Right lobe of liver (tissue), 6 donors: ENCODE data around the gene TM4SF18. TPM values are rescaled to one million over a fixed set of nuclear protein-coding genes. Genes with fewer than 3 reads are reported as not detected.
A peak's percentile ranks its signal among the peaks of the same experiment; 100 is the strongest.

ENCODE experiments used
- ATAC-seq, 4 donors: fragments of 200-7000 bp; cut with Tn5 transposase; one replicate each; pipeline ENCODE4 v1.9.1; 2020; ENCODE audit warnings: mild to moderate bottlenecking in 4 of 4, moderate library complexity in 4 of 4
- DNase-seq, 3 donors: peaks; one replicate each; pipeline ENCODE4 v3.0.0-alpha.2; 2020
- H3K27ac ChIP-seq, 3 donors: fragments of 200-600 bp; one replicate each; pipeline ENCODE4 v1.8.0; 2022
- H3K27me3 ChIP-seq, 2 donors: fragments of 200-600 bp; one replicate each; pipeline ENCODE4 v1.8.0; 2022
- H3K36me3 ChIP-seq, 4 donors: fragments of 200-600 bp; sonication (generic) in 1 of 4; one replicate each; pipeline versions ENCODE4 v1.5.1 to v1.8.0; 2017 to 2022; ENCODE audit warnings: control low read depth in 1 of 4
- H3K4me1 ChIP-seq, 4 donors: fragments of 200-600 bp; sonication (generic) in 1 of 4; one replicate each; pipeline versions ENCODE4 v1.5.1 to v1.8.0; 2017 to 2022; ENCODE audit warnings: control low read depth in 1 of 4
- H3K4me3 ChIP-seq, 3 donors: fragments of 200-600 bp; one replicate each; pipeline ENCODE4 v1.8.0; 2022
- H3K9me3 ChIP-seq, 4 donors: fragments of 200-600 bp; sonication (generic) in 1 of 4; one replicate each; pipeline versions ENCODE4 v1.5.1 to v1.8.0; 2017 to 2022; ENCODE audit warnings: control low read depth in 1 of 4
- POLR2A ChIP-seq: fragments of 450-650 bp; IDR thresholded peaks from one replicate; pipeline ENCODE4 v1.6.1; 2017; ENCODE audit warnings: antibody characterized with exemption, mild to moderate bottlenecking
- whole genome bisulfite sequencing: methylation state at CpG from one replicate; pipeline ENCODE4 v1.1.6; 2018; ENCODE audit warnings: low coverage, low lambda C conversion rate; ENCODE audit not compliant: insufficient coverage; ENCODE audit errors: missing lambda C conversion rate; 5-methylcytosine and 5-hydroxymethylcytosine counted together
- intact Hi-C, 2 donors: fragments of 100-400 bp; cut with DNase I; formaldehyde crosslinking; loops; one replicate each; pipeline versions ENCODE4 v1.11.2 to v1.14.1; 2022
- total RNA-seq, 6 experiments: library from RNA; depleted of rRNA in 2 of 6; stranded (reverse); fragments of >200 nt in 2 of 6; fragmentation: NEBNext Ultra II Directional in 3 of 6; extraction: Animal tissue kit (Norgen Biotek cat#: 25700) in 3 of 6; gene quantifications; one replicate each; pipeline versions ENCODE4 v1.1.0 to v1.2.4, GENCODE V29; 2016 to 2023
- TF ChIP-seq, protein P1 (sequence below), 4 donors: fragments of 200-600 bp in 3 of 4; fragments of 450-650 bp in 1 of 4; IDR thresholded peaks; one replicate each; pipeline versions ENCODE4 v1.5.1 to v1.8.0; 2016 to 2022; ENCODE audit warnings: antibody characterized with exemption in 4 of 4, mild to moderate bottlenecking in 2 of 4
- donor health status: DM: no; HTN: yes; CAD: no.
- donor health status: DM: no; HTN: no; CAD: no.
- donor health status: DM: no; HTN: no; CAD: no.
- donor health status: DM: no; HTN: yes; CAD: no.
- donor health status: DM: no; HTN: yes; CAD: no.

Gene TM4SF18
- total RNA-seq, 6 experiments from 2014 or later = 1.8 to 4.6 (median 3.1) TPM

DNA sequence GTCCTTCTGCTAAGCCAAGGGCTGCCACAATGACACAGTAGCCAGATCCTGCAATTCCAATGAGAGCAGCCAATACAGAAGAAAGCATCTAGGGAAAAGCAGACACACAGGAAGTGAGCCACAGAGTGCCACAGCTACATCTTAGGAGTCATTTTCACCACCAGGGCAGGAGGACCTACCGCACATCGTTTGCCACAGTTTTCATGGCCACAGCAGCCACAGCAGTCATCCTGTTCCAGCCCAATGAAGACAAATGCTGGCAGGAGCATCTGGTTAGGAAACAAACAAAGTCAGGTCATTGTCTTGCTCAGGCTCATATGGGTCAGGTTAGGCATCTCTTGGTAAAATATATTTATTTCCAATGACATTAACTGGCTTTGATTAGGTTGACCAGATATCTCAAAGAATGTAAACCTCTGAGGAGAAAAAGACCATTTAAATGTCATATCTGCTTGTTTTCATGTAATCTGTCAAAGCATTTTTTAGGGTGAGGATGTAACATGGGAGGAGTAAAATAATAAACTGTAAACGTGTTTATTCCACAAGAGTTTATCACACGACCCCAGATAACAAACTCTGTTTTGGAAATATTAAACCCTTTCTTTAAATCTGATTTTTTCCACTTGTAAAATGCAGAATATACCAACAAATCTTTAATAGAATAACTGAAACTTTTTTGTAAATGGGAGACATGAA lies 42.2 kb upstream of the TM4SF18 start:
- intact Hi-C loops = no loop called here
- Histone ChIP-seq H3K27me3 (no peaks in the 10 kb centered on the region), H3K27ac (peak overlapping the region; percentile 60 to 67 (median 62)), H3K36me3 (no peaks in the 10 kb centered on the region), H3K4me1 (peaks cover 0 to 70% (median 16%) of the 10 kb centered on the region in 4 donors), H3K4me3 (peak overlapping the region; percentile 26 to 49 (median 33)), H3K9me3 (no peaks in the 10 kb centered on the region)
- TF ChIP-seq, protein P1, sequence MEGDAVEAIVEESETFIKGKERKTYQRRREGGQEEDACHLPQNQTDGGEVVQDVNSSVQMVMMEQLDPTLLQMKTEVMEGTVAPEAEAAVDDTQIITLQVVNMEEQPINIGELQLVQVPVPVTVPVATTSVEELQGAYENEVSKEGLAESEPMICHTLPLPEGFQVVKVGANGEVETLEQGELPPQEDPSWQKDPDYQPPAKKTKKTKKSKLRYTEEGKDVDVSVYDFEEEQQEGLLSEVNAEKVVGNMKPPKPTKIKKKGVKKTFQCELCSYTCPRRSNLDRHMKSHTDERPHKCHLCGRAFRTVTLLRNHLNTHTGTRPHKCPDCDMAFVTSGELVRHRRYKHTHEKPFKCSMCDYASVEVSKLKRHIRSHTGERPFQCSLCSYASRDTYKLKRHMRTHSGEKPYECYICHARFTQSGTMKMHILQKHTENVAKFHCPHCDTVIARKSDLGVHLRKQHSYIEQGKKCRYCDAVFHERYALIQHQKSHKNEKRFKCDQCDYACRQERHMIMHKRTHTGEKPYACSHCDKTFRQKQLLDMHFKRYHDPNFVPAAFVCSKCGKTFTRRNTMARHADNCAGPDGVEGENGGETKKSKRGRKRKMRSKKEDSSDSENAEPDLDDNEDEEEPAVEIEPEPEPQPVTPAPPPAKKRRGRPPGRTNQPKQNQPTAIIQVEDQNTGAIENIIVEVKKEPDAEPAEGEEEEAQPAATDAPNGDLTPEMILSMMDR (IDR thresholded peaks at IDR 0.05) = no peak
- no peak for TF ChIP-seq POLR2A
- ATAC-seq (peak in 3 of 4 donors; percentile 3 to 37 (median 12)), DNase-seq (no peak)
- WGBS = 39% methylated on average over 2 of the region's 4 CpGs

DNA sequence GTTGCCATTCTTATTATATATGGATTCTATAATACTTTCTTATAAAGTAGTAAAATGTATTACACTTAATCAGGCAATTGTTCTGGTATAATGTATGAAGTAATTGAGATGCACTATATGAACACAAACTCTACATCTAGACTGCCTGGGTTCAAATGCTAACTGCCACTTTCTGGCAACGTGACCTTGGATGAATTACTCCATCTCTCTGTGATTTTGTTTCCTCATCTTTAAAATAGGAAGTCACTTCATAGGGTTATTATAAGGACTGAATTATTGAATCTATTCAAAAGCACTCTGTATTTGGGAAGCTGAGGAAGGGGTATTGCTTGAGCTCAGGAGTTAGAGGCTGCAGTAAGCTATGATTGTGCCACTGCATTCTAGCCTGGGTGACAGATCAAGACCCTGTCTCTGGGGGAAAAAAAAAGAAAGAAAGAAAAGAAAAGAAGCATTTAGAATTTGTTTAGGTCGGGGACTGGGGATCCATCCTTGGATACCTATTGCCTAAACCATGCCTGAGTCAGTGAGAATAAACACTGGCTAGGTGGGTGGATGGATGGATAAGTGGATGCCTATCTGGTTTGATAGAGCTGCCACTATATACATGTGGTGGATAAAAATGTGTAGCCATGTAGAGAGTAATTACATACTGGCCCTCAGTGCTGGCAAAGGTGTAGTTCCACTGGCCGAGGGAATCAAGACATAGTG lies 41.5 kb upstream of the TM4SF18 start:
- no peaks in the 10 kb centered on the region for H3K36me3 ChIP-seq
- H3K4me3 ChIP-seq = peak overlapping the region; percentile 3 to 49 (median 26)
- H3K4me1 ChIP-seq = peaks cover 0 to 77% (median 16%) of the 10 kb centered on the region in 4 donors
- ATAC-seq = no peak
- H3K27ac ChIP-seq = peak overlapping the region; percentile 3 to 62 (median 60)
- WGBS = 66% methylated on average over 2 of the region's 3 CpGs
- intact Hi-C loops = no loop called here
- no peaks in the 10 kb centered on the region for H3K9me3 ChIP-seq
- no peak for TF ChIP-seq POLR2A
- TF ChIP-seq, protein P1 (IDR thresholded peaks at IDR 0.05) = no peak
- no peak for DNase-seq
- H3K27me3 ChIP-seq = no peaks in the 10 kb centered on the region

DNA sequence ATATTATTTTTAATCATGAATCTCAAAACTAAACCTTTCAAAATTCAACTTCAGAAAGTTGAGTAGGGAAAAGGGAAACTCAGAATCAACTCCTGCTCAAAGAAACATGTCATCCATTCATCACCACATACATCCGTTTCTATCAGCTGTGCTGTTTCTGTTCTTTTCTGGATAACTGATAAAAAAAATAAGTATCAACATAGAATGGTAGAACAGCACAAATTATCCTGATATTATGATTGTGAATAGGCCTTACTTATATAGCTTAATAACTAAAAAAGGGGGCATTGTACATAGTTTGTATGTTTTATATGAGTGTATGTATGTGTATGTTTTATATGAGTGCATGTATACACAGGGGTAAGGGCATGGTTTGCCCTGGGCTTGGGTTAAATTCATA lies 41.0 kb upstream of the TM4SF18 start:
- no peaks in the 10 kb centered on the region for H3K27me3 ChIP-seq
- H3K4me1 ChIP-seq = peaks cover 0 to 83% (median 16%) of the 10 kb centered on the region in 4 donors
- peak overlapping the region in 1 of 3 donors; percentile 2 for H3K4me3 ChIP-seq
- no peak for ATAC-seq
- WGBS = 44% methylated on average over 1 of the region's 1 CpG
- no peak for TF ChIP-seq POLR2A
- TF ChIP-seq, protein P1 (IDR thresholded peaks at IDR 0.05) = no peak
- intact Hi-C loops = no loop called here
- DNase-seq = no peak
- H3K36me3 ChIP-seq = no peaks in the 10 kb centered on the region
- peak overlapping the region in 2 of 3 donors; percentile 3 to 60 for H3K27ac ChIP-seq
- H3K9me3 ChIP-seq = no peaks in the 10 kb centered on the region

DNA sequence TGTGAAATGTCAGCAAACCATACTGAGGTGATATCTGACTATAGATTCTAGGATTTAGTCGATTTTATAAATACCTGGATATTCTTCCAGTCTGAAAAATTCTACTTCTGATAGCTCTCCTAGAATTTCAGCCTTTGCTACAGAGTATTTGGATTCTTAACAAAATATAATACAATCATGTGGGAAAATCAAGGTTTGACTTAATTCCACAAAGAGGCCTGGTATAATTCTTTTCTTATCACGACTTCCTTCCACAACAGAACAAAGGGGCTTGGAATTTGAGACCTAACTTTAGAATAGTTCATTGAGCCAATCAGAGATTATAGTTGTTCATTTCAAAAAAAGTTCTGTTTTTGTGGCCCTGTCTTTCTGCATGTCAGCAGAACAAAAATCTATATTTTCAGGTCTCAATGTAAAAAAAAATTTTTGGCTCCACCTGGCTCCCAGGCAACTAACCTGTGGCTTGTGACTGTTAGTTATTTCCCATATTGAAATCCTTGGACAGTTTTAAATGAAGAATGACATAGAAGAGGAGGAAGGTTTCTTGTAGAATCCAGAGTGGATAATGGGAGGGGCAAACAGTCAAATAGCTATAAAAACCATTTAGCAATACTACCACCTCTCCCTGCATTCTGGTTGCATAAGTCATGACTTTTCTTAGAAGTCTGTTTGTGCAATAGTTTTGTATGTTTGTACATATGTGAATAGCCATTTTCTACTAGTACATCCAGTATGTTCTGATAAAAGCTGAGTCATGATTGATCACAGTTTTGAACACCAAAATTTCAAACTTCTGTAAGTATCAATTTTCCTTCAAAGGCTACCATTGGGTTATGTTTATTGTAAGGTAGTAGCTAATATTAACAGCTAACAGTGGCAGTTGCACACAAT lies 40.0 kb upstream of the TM4SF18 start:
- Histone ChIP-seq H3K27me3 (no peaks in the 10 kb centered on the region), H3K9me3 (no peaks in the 10 kb centered on the region), H3K4me1 (peaks cover 0 to 84% (median 14%) of the 10 kb centered on the region in 4 donors), H3K27ac (peak overlapping the region; percentile 1 to 65 (median 8)), H3K4me3 (peak overlapping the region in 1 of 3 donors; percentile 8), H3K36me3 (no peaks in the 10 kb centered on the region)
- DNase-seq (no peak), ATAC-seq (peak in 3 of 4 donors; percentile 16 to 71 (median 20))
- intact Hi-C loops = no loop called here
- 66% methylated on average over 2 of the region's 2 CpGs for WGBS
- TF ChIP-seq, protein P1 (IDR thresholded peaks at IDR 0.05) = no peak
- no peak for TF ChIP-seq POLR2A
